ENCODE data around the gene ATP9B. TPM values are rescaled to one million over a fixed set of nuclear protein-coding genes. Genes with fewer than 3 reads are reported as not detected.

The ATP9B gene
- total RNA-seq (2021): 8.6 and 13.0 TPM in 2 replicates
- Bru-seq, nascent RNA: percentile 57 among the genes with signal in this experiment
- percentile 52 among the genes with signal in this experiment for BruChase-seq, experiment 1, labeled RNA remaining after a 2-hour chase
- BruChase-seq, experiment 2, labeled RNA remaining after a 6-hour chase: percentile 43 among the genes with signal in this experiment
- long read RNA-seq, full-length matches to known transcripts: 5 of 10 reads
- long read RNA-seq, partial matches to known transcripts: 2 of 10 reads
- long read RNA-seq, other reads (novel, unspliced or antisense): 3 of 10 reads

GRCh38 chr18:79068937-79069716 lies at the start of gene ATP9B:
ATP9B (plus strand) TSS chr18:79069394; CDS start chr18:79069411, 17 bp downstream.
- CTCF ChIA-PET: no interaction called here
- Histone ChIP-seq H3K27ac (peak within 1 kb of the TSS; percentile 60), H3K79me2 (ENCODE audit: low read depth) (peaks cover 29% of the 10 kb centered on the region), H3K4me3 (peak within 1 kb of the TSS; percentile 97), H3K27me3 (ENCODE audit: insufficient read depth, low read depth) (no peaks in the 10 kb centered on the region), H3K4me2 (peak within 1 kb of the TSS; percentile 94), H2AFZ (peak within 1 kb of the TSS; percentile 94), H3F3A (ENCODE audit: insufficient read depth, low read depth) (peaks cover 19% of the 10 kb centered on the region), H4K20me1 (ENCODE audit: insufficient read depth) (0 out of 2 replicates have a peak, but pooled peaks cover 5% of the 10 kb centered on the region), H3K36me3 (ENCODE audit: low read depth) (no peaks in the 10 kb centered on the region), H3K9me3 (ENCODE audit: insufficient read depth, low read depth) (no peaks in the 10 kb centered on the region), H3K9me2 (ENCODE audit: insufficient read depth) (no peaks in the 10 kb centered on the region), H3K4me1 (replicated peaks; ENCODE audit: insufficient read depth) (peaks cover 10% of the 10 kb centered on the region)
- POLR2A ChIA-PET (ENCODE audit: unreplicated experiment): no interaction called here
- TF ChIP-seq EZH2 (IDR thresholded peaks at IDR 0.05; ENCODE audit: low read depth) (no peak), CTCF (conservative IDR thresholded peaks at IDR 0.05) (no peak)
- intact Hi-C loops (cut with micrococcal nuclease; ENCODE audit: unreplicated experiment): loop anchor here (1.0 kb wide), 1 partner anchor 177 kb away; no protein-coding TSS in a partner anchor
- peak; percentile 76 to 87 for DNase-seq
- no TSS peak for BruUV-seq (replicated peaks)

GRCh38 chr18:79019881-79020280 lies 49.3 kb upstream of the ATP9B start:
- H3K9me3 ChIP-seq (ENCODE audit: insufficient read depth, low read depth): no peaks in the 10 kb centered on the region
- H3K4me3 ChIP-seq: no peak overlapping the region
- H3F3A ChIP-seq (ENCODE audit: insufficient read depth, low read depth): no peaks in the 10 kb centered on the region
- BruUV-seq (replicated peaks): no TSS peak
- DNase-seq: no peak
- ChIA-PET POLR2A (ENCODE audit: unreplicated experiment) (no interaction called here), CTCF (no interaction called here)
- no peaks in the 10 kb centered on the region for H4K20me1 ChIP-seq (ENCODE audit: insufficient read depth)
- H3K79me2 ChIP-seq (ENCODE audit: low read depth): no peaks in the 10 kb centered on the region
- no peaks in the 10 kb centered on the region for H3K9me2 ChIP-seq (ENCODE audit: insufficient read depth)
- H3K36me3 ChIP-seq (ENCODE audit: low read depth): no peaks in the 10 kb centered on the region
- intact Hi-C loops (cut with micrococcal nuclease; ENCODE audit: unreplicated experiment): no loop called here
- no peak overlapping the region for H2AFZ ChIP-seq
- no peak overlapping the region for H3K4me2 ChIP-seq
- no peak for TF ChIP-seq EZH2 (IDR thresholded peaks at IDR 0.05; ENCODE audit: low read depth)
- TF ChIP-seq CTCF (conservative IDR thresholded peaks at IDR 0.05): no peak
- H3K27ac ChIP-seq: no peak overlapping the region
- no peaks in the 10 kb centered on the region for H3K4me1 ChIP-seq (replicated peaks; ENCODE audit: insufficient read depth)
- peaks cover 84% of the 10 kb centered on the region for H3K27me3 ChIP-seq (ENCODE audit: insufficient read depth, low read depth)

GRCh38 chr18:79022603-79023002 lies 46.6 kb upstream of the ATP9B start:
- DNase-seq: no peak
- H3K4me1 ChIP-seq (replicated peaks; ENCODE audit: insufficient read depth): no peaks in the 10 kb centered on the region
- H3K79me2 ChIP-seq (ENCODE audit: low read depth): no peaks in the 10 kb centered on the region
- intact Hi-C loops (cut with micrococcal nuclease; ENCODE audit: unreplicated experiment): no loop called here
- no peak overlapping the region for H2AFZ ChIP-seq
- H3K4me2 ChIP-seq: no peak overlapping the region
- BruUV-seq (replicated peaks): no TSS peak
- H3K9me2 ChIP-seq (ENCODE audit: insufficient read depth): no peaks in the 10 kb centered on the region
- H3K27ac ChIP-seq: no peak overlapping the region
- TF ChIP-seq EZH2 (IDR thresholded peaks at IDR 0.05; ENCODE audit: low read depth): no peak
- TF ChIP-seq CTCF (conservative IDR thresholded peaks at IDR 0.05): no peak
- H3K9me3 ChIP-seq (ENCODE audit: insufficient read depth, low read depth): no peaks in the 10 kb centered on the region
- peaks cover 91% of the 10 kb centered on the region for H3K27me3 ChIP-seq (ENCODE audit: insufficient read depth, low read depth)
- ChIA-PET POLR2A (ENCODE audit: unreplicated experiment) (no interaction called here), CTCF (no interaction called here)
- no peak overlapping the region for H3K4me3 ChIP-seq
- no peaks in the 10 kb centered on the region for H3K36me3 ChIP-seq (ENCODE audit: low read depth)
- H4K20me1 ChIP-seq (ENCODE audit: insufficient read depth): no peaks in the 10 kb centered on the region
- H3F3A ChIP-seq (ENCODE audit: insufficient read depth, low read depth): no peaks in the 10 kb centered on the region

Data from PC-9 (cell line).